IMR-90 (cell line): Measurements from ENCODE around the gene SPATA3. TPM values are rescaled to one million over a fixed set of nuclear protein-coding genes. Genes with fewer than 3 reads are reported as not detected.

Experiments
- polyA plus RNA-seq, 3 experiments: library from polyadenylated mRNA; depleted of rRNA; stranded (reverse); fragments of >200 nt; gene quantifications; 2 replicates each; pipeline ENCODE4 v1.2.3, GENCODE V29; 2012; ENCODE audit warnings: low replicate concordance in 1 of 3
- total RNA-seq: library from RNA; depleted of rRNA; stranded (reverse); fragments of >200 nt; gene quantifications from 2 replicates; pipeline ENCODE4 v1.2.3, GENCODE V29; 2012; rRNA removed

The SPATA3 gene
- total and polyA plus RNA-seq, 2 of the 4 experiments (the other 2 are of a cell fraction): not detected

Other genes with a start within 250 kb of the SPATA3 start
- gene ITM2C, start 131.2 kb upstream of the SPATA3 start, total RNA-seq: 35.8 and 46.8 TPM in 2 replicates
- gene ITM2C, start 131.2 kb upstream of the SPATA3 start, polyA plus RNA-seq (2012; rRNA removed): 274 and 275 TPM in 2 replicates
- not detected in 2 replicates for gene GPR55, start 70.9 kb upstream of the SPATA3 start, total RNA-seq
- gene GPR55, start 70.9 kb upstream of the SPATA3 start, polyA plus RNA-seq (2012; rRNA removed): 0.03 TPM in 1 of 2 replicates, not detected in the other
- gene C2orf72, start 41.4 kb downstream of the SPATA3 start, total RNA-seq: 0.18 TPM in 1 of 2 replicates, not detected in the other
- 0.09 and 0.24 TPM in 2 replicates for gene C2orf72, start 41.4 kb downstream of the SPATA3 start, polyA plus RNA-seq (2012; rRNA removed)
- gene PSMD1, start 60.7 kb downstream of the SPATA3 start, total RNA-seq: 181 and 214 TPM in 2 replicates
- gene PSMD1, start 60.7 kb downstream of the SPATA3 start, polyA plus RNA-seq (2012; rRNA removed): 89.8 and 111 TPM in 2 replicates
- gene HTR2B, start 128.9 kb downstream of the SPATA3 start, total RNA-seq: 0.56 and 0.72 TPM in 2 replicates
- 0.23 and 0.26 TPM in 2 replicates for gene HTR2B, start 128.9 kb downstream of the SPATA3 start, polyA plus RNA-seq (2012; rRNA removed)
- gene ARMC9, start 202.5 kb downstream of the SPATA3 start, total RNA-seq: 39.4 and 46.6 TPM in 2 replicates
- gene ARMC9, start 202.5 kb downstream of the SPATA3 start, polyA plus RNA-seq (2012; rRNA removed): 33.6 and 36.0 TPM in 2 replicates